KMS-11 (cell line): Measurements from ENCODE around the gene TAS2R39.
"Not testable (repeated sequence)": the region's sequence is repeated elsewhere in the genome, so short reads cannot be mapped to it uniquely, and the experiment has no call there.

Experiments
- H2AFZ ChIP-seq: fragments of 200-600 bp; sonication (generic); 2 replicates; pipeline ENCODE4 v1.6.1; 2016; ENCODE audit warnings: antibody characterized with exemption, mixed run types, low read depth
- H3K27ac ChIP-seq: fragments of 200-600 bp; sonication (generic); 2 replicates; pipeline ENCODE4 v1.6.1; 2016; ENCODE audit warnings: mild to moderate bottlenecking, mixed run types
- H3K27me3 ChIP-seq: fragments of 200-600 bp; sonication (generic); 2 replicates; pipeline ENCODE4 v1.6.1; 2017; ENCODE audit warnings: mild to moderate bottlenecking, low read depth, mixed run types, moderate library complexity; ENCODE audit not compliant: insufficient read depth
- H3K36me3 ChIP-seq: fragments of 200-600 bp; sonication (generic); 2 replicates; pipeline ENCODE4 v1.6.1; 2017; ENCODE audit warnings: mild to moderate bottlenecking, mixed run types; ENCODE audit not compliant: insufficient read depth
- H3K4me1 ChIP-seq: fragments of 200-600 bp; sonication (generic); 2 replicates; pipeline ENCODE4 v1.6.1; 2016; ENCODE audit warnings: mild to moderate bottlenecking, low read depth, mixed run types; ENCODE audit not compliant: poor library complexity, severe bottlenecking
- H3K4me2 ChIP-seq: fragments of 200-600 bp; sonication (generic); 2 replicates; pipeline ENCODE4 v1.7.0; 2016; ENCODE audit warnings: mild to moderate bottlenecking, mixed run types
- H3K4me3 ChIP-seq: fragments of 200-600 bp; sonication (generic); IDR thresholded peaks from 2 replicates; pipeline ENCODE4 v1.6.1; 2017; ENCODE audit warnings: low read depth, low read length, mixed read lengths; ENCODE audit not compliant: insufficient read depth
- H3K79me2 ChIP-seq: fragments of 200-600 bp; sonication (generic); 2 replicates; pipeline ENCODE4 v1.6.1; 2016; ENCODE audit warnings: low read depth, mixed run types; ENCODE audit not compliant: insufficient read depth
- H3K9ac ChIP-seq: fragments of 200-600 bp; sonication (generic); 2 replicates; pipeline ENCODE4 v1.6.1; 2016; ENCODE audit warnings: mild to moderate bottlenecking, mixed run types
- H4K20me1 ChIP-seq: fragments of 200-600 bp; sonication (generic); 2 replicates; pipeline ENCODE4 v1.6.1; 2016; ENCODE audit warnings: mild to moderate bottlenecking, mixed run types; ENCODE audit not compliant: insufficient read depth
- TF ChIP-seq, protein P1 (sequence below): fragments of 200-600 bp; sonication (generic); conservative IDR thresholded peaks from 2 replicates; pipeline ENCODE4 v1.6.1; 2017; ENCODE audit warnings: low read depth, mild to moderate bottlenecking, antibody characterized with exemption, low read length, moderate library complexity, mixed read lengths

The TAS2R39 gene

GRCh38 chr7:143171697-143172096, 11.5 kb upstream of the TAS2R39 start:
- no peaks in the 10 kb centered on the region for H3K36me3 ChIP-seq
- no peaks in the 10 kb centered on the region for H4K20me1 ChIP-seq
- peaks cover 31% of the 10 kb centered on the region for H3K4me1 ChIP-seq
- peak overlapping the region; percentile 62 for H3K4me2 ChIP-seq
- H3K9ac ChIP-seq = peak overlapping the region; percentile 30; the same call in 1 of the 2 replicates
- no peak overlapping the region for H3K4me3 ChIP-seq
- H3K27me3 ChIP-seq = no peaks in the 10 kb centered on the region
- H3K27ac ChIP-seq = peak overlapping the region; percentile 64
- H3K79me2 ChIP-seq = no peaks in the 10 kb centered on the region
- TF ChIP-seq, protein P1, sequence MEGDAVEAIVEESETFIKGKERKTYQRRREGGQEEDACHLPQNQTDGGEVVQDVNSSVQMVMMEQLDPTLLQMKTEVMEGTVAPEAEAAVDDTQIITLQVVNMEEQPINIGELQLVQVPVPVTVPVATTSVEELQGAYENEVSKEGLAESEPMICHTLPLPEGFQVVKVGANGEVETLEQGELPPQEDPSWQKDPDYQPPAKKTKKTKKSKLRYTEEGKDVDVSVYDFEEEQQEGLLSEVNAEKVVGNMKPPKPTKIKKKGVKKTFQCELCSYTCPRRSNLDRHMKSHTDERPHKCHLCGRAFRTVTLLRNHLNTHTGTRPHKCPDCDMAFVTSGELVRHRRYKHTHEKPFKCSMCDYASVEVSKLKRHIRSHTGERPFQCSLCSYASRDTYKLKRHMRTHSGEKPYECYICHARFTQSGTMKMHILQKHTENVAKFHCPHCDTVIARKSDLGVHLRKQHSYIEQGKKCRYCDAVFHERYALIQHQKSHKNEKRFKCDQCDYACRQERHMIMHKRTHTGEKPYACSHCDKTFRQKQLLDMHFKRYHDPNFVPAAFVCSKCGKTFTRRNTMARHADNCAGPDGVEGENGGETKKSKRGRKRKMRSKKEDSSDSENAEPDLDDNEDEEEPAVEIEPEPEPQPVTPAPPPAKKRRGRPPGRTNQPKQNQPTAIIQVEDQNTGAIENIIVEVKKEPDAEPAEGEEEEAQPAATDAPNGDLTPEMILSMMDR = no peak
- H2AFZ ChIP-seq = peak overlapping the region; percentile 36; the same call in 1 of the 2 replicates

DNA sequence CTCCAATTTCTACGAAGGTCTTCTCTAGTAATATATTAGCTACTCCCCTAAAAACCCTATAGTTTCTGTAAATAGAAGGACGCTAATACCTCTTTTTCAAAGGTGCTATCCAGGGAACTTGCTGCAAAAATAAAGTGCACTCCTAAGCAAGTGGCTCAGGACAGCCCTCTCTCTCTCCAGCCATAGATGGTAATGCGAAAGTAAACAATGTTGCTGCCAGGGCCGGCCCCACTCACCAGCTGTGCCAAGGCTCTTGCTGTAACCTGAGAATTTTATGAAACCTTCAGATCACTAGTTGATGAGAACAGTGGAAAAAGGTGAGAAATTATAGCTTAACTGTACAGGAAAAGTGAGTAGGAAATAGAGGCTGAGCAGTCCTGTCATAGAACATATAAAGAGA, 10.9 kb upstream of the TAS2R39 start:
- no peaks in the 10 kb centered on the region for H3K27me3 ChIP-seq
- H4K20me1 ChIP-seq = no peaks in the 10 kb centered on the region
- H3K9ac ChIP-seq = peak overlapping the region; percentile 30; the same call in 1 of the 2 replicates
- H3K4me1 ChIP-seq = peaks cover 31% of the 10 kb centered on the region
- H3K4me3 ChIP-seq = no peak overlapping the region
- TF ChIP-seq, protein P1 = no peak
- H3K4me2 ChIP-seq = peak overlapping the region; percentile 62
- no peaks in the 10 kb centered on the region for H3K36me3 ChIP-seq
- peak overlapping the region; percentile 36; the same call in 1 of the 2 replicates for H2AFZ ChIP-seq
- H3K27ac ChIP-seq = peak overlapping the region; percentile 64
- H3K79me2 ChIP-seq = no peaks in the 10 kb centered on the region

- peaks cover 27% of the 10 kb centered on the region for H3K4me1 ChIP-seq
- H3K36me3 ChIP-seq = no peaks in the 10 kb centered on the region
- H4K20me1 ChIP-seq = no peaks in the 10 kb centered on the region
- no peaks in the 10 kb centered on the region for H3K27me3 ChIP-seq
- no peak overlapping the region for H2AFZ ChIP-seq
- no peak overlapping the region for H3K4me3 ChIP-seq
- no peaks in the 10 kb centered on the region for H3K79me2 ChIP-seq
- no peak overlapping the region for H3K4me2 ChIP-seq
- TF ChIP-seq, protein P1 = no peak
- no peak overlapping the region for H3K27ac ChIP-seq
- no peak overlapping the region for H3K9ac ChIP-seq
These were observed 7.1 kb upstream of the TAS2R39 start for GRCh38 chr7:143176128-143176527.

DNA sequence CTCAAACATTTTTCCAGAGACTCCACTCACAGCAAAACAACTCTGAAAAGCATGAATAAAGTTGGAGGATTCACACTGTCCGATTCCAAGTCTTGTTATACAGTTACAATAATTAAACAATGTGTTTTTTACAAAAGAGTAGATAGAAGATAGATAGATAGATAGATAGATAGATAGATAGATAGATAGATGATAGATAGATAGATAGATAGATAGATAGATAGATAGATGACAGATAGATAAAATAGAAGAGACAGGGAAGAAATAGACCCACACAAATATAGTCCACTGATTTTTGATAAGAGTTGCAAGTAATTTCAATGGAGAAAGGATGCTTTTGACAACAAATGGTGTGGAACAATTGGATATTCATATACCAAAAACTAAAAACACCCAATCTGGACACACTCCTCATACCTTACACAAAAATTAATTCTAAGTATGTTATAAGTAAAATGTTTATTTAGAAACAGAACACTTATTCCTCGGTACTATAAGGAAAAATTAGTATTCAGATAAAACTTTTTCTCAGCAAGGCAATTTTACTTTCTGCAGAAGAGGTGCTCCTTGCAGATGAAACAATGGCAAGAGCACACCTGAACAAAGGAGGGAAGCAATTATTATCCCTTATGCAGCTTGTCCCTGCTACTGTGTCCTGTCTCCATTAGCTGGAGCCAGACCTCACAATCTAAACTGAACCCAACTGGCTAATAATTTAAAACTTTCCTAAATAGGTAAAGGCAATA, 5.7 kb upstream of the TAS2R39 start:
- H3K9ac ChIP-seq = no peak overlapping the region
- no peak overlapping the region for H3K4me2 ChIP-seq
- H3K4me1 ChIP-seq = peaks cover 14% of the 10 kb centered on the region
- no peaks in the 10 kb centered on the region for H4K20me1 ChIP-seq
- H3K36me3 ChIP-seq = no peaks in the 10 kb centered on the region
- TF ChIP-seq, protein P1 = no peak
- no peak overlapping the region for H3K4me3 ChIP-seq
- H3K27me3 ChIP-seq = no peaks in the 10 kb centered on the region
- no peak overlapping the region for H2AFZ ChIP-seq
- no peaks in the 10 kb centered on the region for H3K79me2 ChIP-seq
- no peak overlapping the region for H3K27ac ChIP-seq

GRCh38 chr7:143180771-143181170, 2.4 kb upstream of the TAS2R39 start:
- not testable (repeated sequence) for H3K9ac ChIP-seq, H3K79me2 ChIP-seq, H3K4me3 ChIP-seq, H3K36me3 ChIP-seq, H3K27me3 ChIP-seq, H3K4me2 ChIP-seq, H4K20me1 ChIP-seq, H2AFZ ChIP-seq, H3K4me1 ChIP-seq, H3K27ac ChIP-seq
